Measurements from ENCODE around the gene KRTAP10-9. TPM values are rescaled to one million over a fixed set of nuclear protein-coding genes. Genes with fewer than 3 reads are reported as not detected.

KRTAP10-9 gene
- polyA plus RNA-seq, 1 of the 3 experiments (the other 2 are of a cell fraction), result not detected

- Histone ChIP-seq H3K9ac (no peak overlapping the region), H3K9me3 (0 out of 2 replicates have a peak, but pooled peaks cover 5% of the 10 kb centered on the region), H3K4me2 (no peak overlapping the region), H3K4me1 (ENCODE audit: control insufficient read depth in 1 of 2, insufficient read depth in 2 of 2, low read depth in 1 of 2, low read length in 1 of 2) (no peaks in the 10 kb centered on the region), H3K27ac (ENCODE audit: low read depth in 2 of 2, low read length in 1 of 2) (no peak overlapping the region), H3F3A (replicated peaks; ENCODE audit: insufficient read depth) (no peaks in the 10 kb centered on the region), H4K20me1 (ENCODE audit: insufficient read depth) (no peaks in the 10 kb centered on the region), H3K27me3 (ENCODE audit: insufficient read depth) (peaks cover 30% of the 10 kb centered on the region), H3K36me3 (replicated peaks in 1 of 2; ENCODE audit: control insufficient read depth in 1 of 2, insufficient read depth in 2 of 2, low read length in 1 of 2) (no peaks in the 10 kb centered on the region), H2AFZ (ENCODE audit: low read depth) (no peak overlapping the region), H3K9me2 (no peaks in the 10 kb centered on the region), H3K4me3 (ENCODE audit: low read depth in 2 of 2, low read length in 1 of 2) (no peak overlapping the region), H3K79me2 (ENCODE audit: insufficient read depth) (no peaks in the 10 kb centered on the region)
- TF ChIP-seq USF2 (IDR thresholded peaks at IDR 0.05; ENCODE audit: borderline replicate concordance, low read depth, low read length) (no peak), RXRA (IDR thresholded peaks at IDR 0.05; ENCODE audit: borderline replicate concordance, low read depth) (no peak), MAX (IDR thresholded peaks at IDR 0.05; ENCODE audit: low read depth) (no peak), SIN3A (IDR thresholded peaks at IDR 0.05; ENCODE audit: borderline replicate concordance, low read depth, low read length) (no peak), JUND (IDR thresholded peaks at IDR 0.05) (no peak), CTCF (IDR thresholded peaks at IDR 0.05) (no peak), NRF1 (IDR thresholded peaks at IDR 0.05; ENCODE audit: low read depth, low read length) (no peak), PBX3 (IDR thresholded peaks at IDR 0.05) (no peak), TEAD4 (IDR thresholded peaks at IDR 0.05; ENCODE audit: borderline replicate concordance, insufficient read depth) (no peak), RFX5 (IDR thresholded peaks at IDR 0.05; ENCODE audit: low read length) (no peak), TCF12 (IDR thresholded peaks at IDR 0.05) (no peak), GABPA (IDR thresholded peaks at IDR 0.05; ENCODE audit: low read depth) (no peak), GATA2 (CRISPR knock-in tag; IDR thresholded peaks at IDR 0.05) (no peak)
- ChIA-PET CTCF (no interaction called here), POLR2A (no interaction called here)
- no peak for DNase-seq
- 21% methylated on average over 14 of the region's 14 CpGs for WGBS (ENCODE audit: low lambda C conversion rate)
These were observed 16.9 kb downstream of the KRTAP10-9 start for GRCh38 chr21:44643741-44644310.

- Histone ChIP-seq H3K9me2 (no peaks in the 10 kb centered on the region), H3K9me3 (0 out of 2 replicates have a peak, but pooled peaks cover 5% of the 10 kb centered on the region), H3K79me2 (ENCODE audit: insufficient read depth) (no peaks in the 10 kb centered on the region), H3K4me1 (ENCODE audit: control insufficient read depth in 1 of 2, insufficient read depth in 2 of 2, low read depth in 1 of 2, low read length in 1 of 2) (no peaks in the 10 kb centered on the region), H3F3A (replicated peaks; ENCODE audit: insufficient read depth) (no peaks in the 10 kb centered on the region), H4K20me1 (ENCODE audit: insufficient read depth) (no peaks in the 10 kb centered on the region), H2AFZ (ENCODE audit: low read depth) (no peak overlapping the region), H3K36me3 (replicated peaks in 1 of 2; ENCODE audit: control insufficient read depth in 1 of 2, insufficient read depth in 2 of 2, low read length in 1 of 2) (no peaks in the 10 kb centered on the region), H3K9ac (no peak overlapping the region), H3K4me3 (ENCODE audit: low read depth in 2 of 2, low read length in 1 of 2) (no peak overlapping the region), H3K27me3 (ENCODE audit: insufficient read depth) (peaks cover 39% of the 10 kb centered on the region), H3K4me2 (no peak overlapping the region), H3K27ac (ENCODE audit: low read depth in 2 of 2, low read length in 1 of 2) (no peak overlapping the region)
- TF ChIP-seq ZBTB33 (IDR thresholded peaks at IDR 0.05; ENCODE audit: borderline replicate concordance, low read depth) (no peak), YY1 (IDR thresholded peaks at IDR 0.05; ENCODE audit: low read depth) (no peak), RAD21 (IDR thresholded peaks at IDR 0.05; ENCODE audit: low read length) (no peak), TAF1 (IDR thresholded peaks at IDR 0.05; ENCODE audit: borderline replicate concordance, low read depth, low read length) (no peak), EP300 (IDR thresholded peaks at IDR 0.05; ENCODE audit: borderline replicate concordance in 1 of 2, low read depth in 1 of 2, low read length in 1 of 2) (no peak), FOXM1 (IDR thresholded peaks at IDR 0.05; ENCODE audit: low read depth) (no peak), EZH2phosphoT487 (IDR thresholded peaks at IDR 0.05; ENCODE audit: borderline replicate concordance, low read depth) (no peak), SMC3 (IDR thresholded peaks at IDR 0.05; ENCODE audit: low read depth, low read length) (no peak), FOSL2 (IDR thresholded peaks at IDR 0.05; ENCODE audit: borderline replicate concordance, low read depth) (no peak)
- TF ChIP-seq, protein P1, sequence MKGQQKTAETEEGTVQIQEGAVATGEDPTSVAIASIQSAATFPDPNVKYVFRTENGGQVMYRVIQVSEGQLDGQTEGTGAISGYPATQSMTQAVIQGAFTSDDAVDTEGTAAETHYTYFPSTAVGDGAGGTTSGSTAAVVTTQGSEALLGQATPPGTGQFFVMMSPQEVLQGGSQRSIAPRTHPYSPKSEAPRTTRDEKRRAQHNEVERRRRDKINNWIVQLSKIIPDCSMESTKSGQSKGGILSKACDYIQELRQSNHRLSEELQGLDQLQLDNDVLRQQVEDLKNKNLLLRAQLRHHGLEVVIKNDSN (IDR thresholded peaks at IDR 0.05; ENCODE audit: borderline replicate concordance, low read depth), result no peak
- WGBS (ENCODE audit: low lambda C conversion rate), result 3% methylated on average over 2 of the region's 2 CpGs
- ChIA-PET POLR2A (no interaction called here), CTCF (no interaction called here)
- DNase-seq, result no peak
These were observed 18.0 kb downstream of the KRTAP10-9 start for GRCh38 chr21:44644878-44645277.
